ENCODE measurements around the gene SMURF1.

GRCh38 chr7:99127636-99128035 lies 16.3 kb downstream of the SMURF1 start:
- TF ChIP-seq POU2F2 (IDR thresholded peaks at IDR 0.05; ENCODE audit: low read depth, low read length) (no peak), POLR2A (IDR thresholded peaks at IDR 0.05; ENCODE audit: low read depth, low read length) (no peak), POLR2AphosphoS5 (IDR thresholded peaks at IDR 0.05; ENCODE audit: low read depth, low read length) (no peak), PAX5 (IDR thresholded peaks at IDR 0.05; ENCODE audit: insufficient read depth, low read length, severe bottlenecking) (no peak), SPI1 (IDR thresholded peaks at IDR 0.05; ENCODE audit: low read depth, low read length) (no peak)

Measured in GM12891 (cell line).